Endothelial cell of umbilical vein (primary cell): Measurements from ENCODE around the gene AKT3. TPM values are rescaled to one million over a fixed set of nuclear protein-coding genes. Genes with fewer than 3 reads are reported as not detected.

Experiments used
- BruUV-seq: library from RNA; stranded (reverse); fragments of 400-500 nt; replicated peaks from 2 replicates; lab custom pipeline; 2021; lab: Mats Ljungman, UMichigan
- CTCF ChIA-PET: fragments of 300-600, 350-600 bp; sonication (Branson Sonifier 250); formaldehyde crosslinking; loops from one replicate; lab custom pipeline; 2021; ENCODE audit warnings: antibody characterized with exemption, inconsistent platforms; lab: Charles Lee
- POLR2A ChIA-PET: fragments of 300-600, 350-600 bp; sonication (Branson Sonifier 250); formaldehyde crosslinking; loops from one replicate; lab custom pipeline; 2021; ENCODE audit warnings: antibody characterized with exemption, inconsistent platforms; lab: Charles Lee
- DNase-seq: peaks from one replicate; pipeline ENCODE4 v3.0.0-alpha.2; 2011; ENCODE audit warnings: low read depth, low spot score
- FAIRE-seq: peaks from 2 replicates; lab custom pipeline; 2011; peaks lifted over from hg19 to GRCh38; lab: Jason Lieb, UNC
- H2AFZ ChIP-seq: 2 replicates; pipeline ENCODE4 v1.6.0; 2012; ENCODE audit warnings: low read depth, low read length, control low read depth, inconsistent platforms
- H3K27ac ChIP-seq: 2 replicates; pipeline ENCODE4 v1.5.1; 2011; ENCODE audit warnings: low read depth, mild to moderate bottlenecking, control low read depth, low read length, moderate library complexity; ENCODE audit not compliant: insufficient read depth
- H3K27me3 ChIP-seq, 2 experiments: 2 replicates each; pipeline versions ENCODE4 v1.6.0 to v1.6.1; 2011; ENCODE audit warnings: low read length in 2 of 2, mixed read lengths in 1 of 2; ENCODE audit not compliant: control insufficient read depth in 2 of 2, insufficient read depth in 2 of 2
- H3K36me3 ChIP-seq, 2 experiments: 2 replicates in 1 of 2; 3 replicates in 1 of 2; pipeline ENCODE4 v1.5.1; 2011; ENCODE audit warnings: low read length in 2 of 2, mild to moderate bottlenecking in 1 of 2, moderate library complexity in 1 of 2; ENCODE audit not compliant: control insufficient read depth in 2 of 2, insufficient read depth in 2 of 2; ENCODE audit errors: extremely low read depth in 1 of 2
- H3K4me1 ChIP-seq: 3 replicates; pipeline ENCODE4 v1.5.1; 2011; ENCODE audit warnings: mild to moderate bottlenecking, low read length; ENCODE audit not compliant: control insufficient read depth, insufficient read depth; ENCODE audit errors: extremely low read depth
- H3K4me2 ChIP-seq: 2 replicates; pipeline ENCODE4 v1.6.1; 2011; ENCODE audit warnings: low read length, control low read depth, mixed read lengths; ENCODE audit not compliant: insufficient read depth
- H3K4me3 ChIP-seq, 3 experiments: fragments of 200-600 bp in 1 of 3; sonication (generic), shearing (Covaris generic) in 1 of 3; replicated peaks in 1 of 3; 2 replicates each; pipeline ENCODE4 v1.5.1; 2011 to 2016; ENCODE audit warnings: control low read depth in 3 of 3, low read length in 3 of 3, mild to moderate bottlenecking in 2 of 3, inconsistent platforms in 1 of 3, low read depth in 1 of 3, moderate library complexity in 1 of 3; ENCODE audit not compliant: insufficient read depth in 1 of 3
- H3K79me2 ChIP-seq: 2 replicates; pipeline ENCODE4 v1.6.0; 2012; ENCODE audit warnings: low read length, inconsistent platforms; ENCODE audit not compliant: control insufficient read depth, insufficient read depth
- H3K9ac ChIP-seq: replicated peaks from 2 replicates; pipeline ENCODE3; 2011; ENCODE audit warnings: low read length, control low read depth; ENCODE audit not compliant: insufficient read depth; ENCODE audit errors: extremely low read depth
- H3K9me1 ChIP-seq: replicated peaks from 3 replicates; pipeline ENCODE4 v1.6.0; 2011; ENCODE audit warnings: mild to moderate bottlenecking, low read length; ENCODE audit not compliant: control insufficient read depth, insufficient read depth; ENCODE audit errors: extremely low read depth
- H3K9me3 ChIP-seq: replicated peaks from 2 replicates; pipeline ENCODE4 v1.5.1; 2012; ENCODE audit warnings: low read length, inconsistent platforms; ENCODE audit not compliant: control insufficient read depth, insufficient read depth
- H4K20me1 ChIP-seq: replicated peaks from 2 replicates; pipeline ENCODE3; 2011; ENCODE audit warnings: mild to moderate bottlenecking, low read length; ENCODE audit not compliant: control insufficient read depth, insufficient read depth; ENCODE audit errors: extremely low read depth
- EZH2 ChIP-seq: IDR thresholded peaks from 2 replicates; pipeline ENCODE4 v1.6.1; 2012; ENCODE audit warnings: borderline replicate concordance, low read depth, mild to moderate bottlenecking, moderate library complexity, low read length, inconsistent platforms; ENCODE audit not compliant: severe bottlenecking
- FOS ChIP-seq: IDR thresholded peaks from 2 replicates; pipeline ENCODE4 v1.6.1; 2011; ENCODE audit warnings: mild to moderate bottlenecking, low read length, moderate library complexity, borderline replicate concordance; ENCODE audit not compliant: insufficient read depth
- GATA2 ChIP-seq: IDR thresholded peaks from 2 replicates; pipeline ENCODE4 v1.7.0; 2011; ENCODE audit warnings: low read depth, mild to moderate bottlenecking, moderate library complexity, mixed read lengths, low read length; ENCODE audit not compliant: insufficient read length, insufficient read depth
- JUN ChIP-seq: IDR thresholded peaks from 2 replicates; pipeline ENCODE4 v1.6.1; 2011; ENCODE audit warnings: borderline replicate concordance, low read depth; ENCODE audit not compliant: insufficient read length, insufficient read depth
- MYC ChIP-seq: IDR thresholded peaks from one replicate; pipeline ENCODE4 v1.6.1; 2011; ENCODE audit warnings: mild to moderate bottlenecking, low read depth, low read length
- POLR2A ChIP-seq: IDR thresholded peaks from 2 replicates; pipeline ENCODE4 v1.6.1; 2012; ENCODE audit warnings: low read depth, mild to moderate bottlenecking, control low read depth, low read length
- POLR2AphosphoS5 ChIP-seq: IDR thresholded peaks from 2 replicates; pipeline ENCODE4 v1.6.1; 2012; ENCODE audit warnings: low read depth, mild to moderate bottlenecking, control low read depth, low read length, moderate library complexity; ENCODE audit not compliant: insufficient read depth
- dilution Hi-C: fragments of 300-500 bp; cut with MboI; formaldehyde crosslinking; loops from one replicate; pipeline ENCODE4 v1.15.0; 2019; ENCODE audit warnings: low sequenced_read_pairs; ENCODE audit not compliant: extremely low pct_ligation_motif_present
- intact Hi-C: fragments of 100-400 bp; cut with micrococcal nuclease; formaldehyde crosslinking; loops from one replicate; pipeline ENCODE4 v1.10.0; 2022
- polyA plus RNA-seq, 4 experiments: library from polyadenylated mRNA; depleted of rRNA in 3 of 4; stranded (reverse) in 3 of 4; unstranded in 1 of 4; fragments of >200 nt; gene quantifications; 2 replicates each; pipeline versions ENCODE4 v1.2.1 to v1.2.3, GENCODE V29; 2011 to 2012; ENCODE audit warnings: missing spikeins in 1 of 4
- total RNA-seq: library from RNA; stranded (reverse); gene quantifications from 2 replicates; pipeline ENCODE4 v1.2.3, GENCODE V29; 2021
- TF ChIP-seq, protein P1 (sequence below): IDR thresholded peaks from 2 replicates; pipeline ENCODE4 v1.6.1; 2011; ENCODE audit not compliant: insufficient read depth, insufficient read length
- TF ChIP-seq, protein P2 (sequence below), 2 donors: IDR thresholded peaks; 1 replicate in 1 of 2; 2 replicates in 1 of 2; pipeline ENCODE4 v1.5.1; 2011; ENCODE audit warnings: low read length in 2 of 2, mild to moderate bottlenecking in 2 of 2, moderate library complexity in 2 of 2, control low read depth in 1 of 2, inconsistent platforms in 1 of 2, low read depth in 1 of 2; ENCODE audit not compliant: insufficient read depth in 1 of 2; ENCODE audit errors: extremely low read depth in 1 of 2

The AKT3 gene
- total and polyA plus RNA-seq, 2 donors (not counting 3 experiments of a cell fraction or from before 2014, with no cell fraction given): 20.6 to 97.1 TPM

DNA sequence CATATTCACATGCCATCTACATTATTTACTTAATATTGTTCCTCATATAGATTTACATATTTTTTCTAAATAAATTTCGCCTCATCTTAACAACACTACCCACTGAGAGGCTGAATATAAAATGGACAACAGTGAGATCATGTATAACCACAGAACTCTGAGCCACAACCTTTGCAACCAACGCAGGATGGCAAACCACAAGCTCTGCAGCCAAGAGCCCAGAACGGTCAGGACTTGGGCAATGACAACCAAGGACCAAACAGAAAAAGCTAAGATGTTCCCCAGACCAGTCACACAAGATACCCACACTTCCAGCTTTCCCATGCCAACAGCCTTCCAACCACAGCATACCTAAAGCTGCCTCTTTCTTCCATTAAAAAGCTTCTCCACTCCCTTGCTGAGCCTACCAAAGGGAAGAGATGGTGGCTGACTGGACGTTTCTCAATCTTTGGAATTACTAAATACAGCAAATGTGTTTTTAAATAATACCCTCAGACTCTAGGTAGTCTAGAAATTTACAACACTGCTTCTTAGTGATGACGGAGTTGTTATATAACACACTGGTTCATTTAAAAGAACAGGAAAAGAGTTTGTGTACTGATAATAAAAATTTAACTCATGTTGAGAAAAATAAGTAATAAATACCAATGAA lies 117.9 kb downstream of the AKT3 start:
- no peak overlapping the region for H3K9ac ChIP-seq
- BruUV-seq: no TSS peak
- CTCF ChIA-PET: no interaction called here
- dilution Hi-C loops: no loop called here
- H3K4me1 ChIP-seq: no peaks in the 10 kb centered on the region
- H3K9me3 ChIP-seq: no peaks in the 10 kb centered on the region
- no peak overlapping the region for H3K4me2 ChIP-seq
- no peak overlapping the region for H3K27ac ChIP-seq
- no peaks in the 10 kb centered on the region for H3K36me3 ChIP-seq
- no peak for DNase-seq
- no peaks in the 10 kb centered on the region for H4K20me1 ChIP-seq
- POLR2A ChIA-PET: no interaction called here
- no peaks in the 10 kb centered on the region for H3K9me1 ChIP-seq
- H2AFZ ChIP-seq: no peak overlapping the region
- intact Hi-C loops: no loop called here
- FAIRE-seq: no peak
- H3K4me3 ChIP-seq: no peak overlapping the region
- H3K79me2 ChIP-seq: peaks cover 7% of the 10 kb centered on the region
- TF ChIP-seq EZH2 (no peak), FOS (no peak), POLR2AphosphoS5 (no peak), MYC (no peak), JUN (no peak), GATA2 (no peak), POLR2A (no peak)
- TF ChIP-seq, protein P1, sequence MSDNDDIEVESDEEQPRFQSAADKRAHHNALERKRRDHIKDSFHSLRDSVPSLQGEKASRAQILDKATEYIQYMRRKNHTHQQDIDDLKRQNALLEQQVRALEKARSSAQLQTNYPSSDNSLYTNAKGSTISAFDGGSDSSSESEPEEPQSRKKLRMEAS: no peak
- TF ChIP-seq, protein P2, sequence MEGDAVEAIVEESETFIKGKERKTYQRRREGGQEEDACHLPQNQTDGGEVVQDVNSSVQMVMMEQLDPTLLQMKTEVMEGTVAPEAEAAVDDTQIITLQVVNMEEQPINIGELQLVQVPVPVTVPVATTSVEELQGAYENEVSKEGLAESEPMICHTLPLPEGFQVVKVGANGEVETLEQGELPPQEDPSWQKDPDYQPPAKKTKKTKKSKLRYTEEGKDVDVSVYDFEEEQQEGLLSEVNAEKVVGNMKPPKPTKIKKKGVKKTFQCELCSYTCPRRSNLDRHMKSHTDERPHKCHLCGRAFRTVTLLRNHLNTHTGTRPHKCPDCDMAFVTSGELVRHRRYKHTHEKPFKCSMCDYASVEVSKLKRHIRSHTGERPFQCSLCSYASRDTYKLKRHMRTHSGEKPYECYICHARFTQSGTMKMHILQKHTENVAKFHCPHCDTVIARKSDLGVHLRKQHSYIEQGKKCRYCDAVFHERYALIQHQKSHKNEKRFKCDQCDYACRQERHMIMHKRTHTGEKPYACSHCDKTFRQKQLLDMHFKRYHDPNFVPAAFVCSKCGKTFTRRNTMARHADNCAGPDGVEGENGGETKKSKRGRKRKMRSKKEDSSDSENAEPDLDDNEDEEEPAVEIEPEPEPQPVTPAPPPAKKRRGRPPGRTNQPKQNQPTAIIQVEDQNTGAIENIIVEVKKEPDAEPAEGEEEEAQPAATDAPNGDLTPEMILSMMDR (IDR thresholded peaks at IDR 0.05; ENCODE audit: extremely low read depth in 1 of 2, insufficient read depth in 1 of 2, low read depth in 1 of 2, low read length in 2 of 2): no peak
- no peaks in the 10 kb centered on the region for H3K27me3 ChIP-seq
